CD4-positive, alpha-beta T cell treated with Interferon alpha-2 for 1 hour (primary cell): ENCODE results near the gene SYNE1.
"Not testable (repeated sequence)": the region's sequence is repeated elsewhere in the genome, so short reads cannot be mapped to it uniquely, and the experiment has no call there.

Experiments used
- DNase-seq, 2 donors: peaks; one replicate each; pipeline ENCODE4 v3.0.0-alpha.2; 2020 to 2022

Gene SYNE1

GRCh38 chr6:152637296-152638047, at the start of gene SYNE1:
Gene SYNE1, minus strand, starts transcription at chr6:152637362. Its CDS starts 9,031 bp downstream, at chr6:152628331.
- DNase-seq = no peak

GRCh38 chr6:152685819-152686218, 48.7 kb upstream of the SYNE1 start:
- no peak for DNase-seq

GRCh38 chr6:152682935-152683334, 45.8 kb upstream of the SYNE1 start:
- DNase-seq = not testable (repeated sequence)

- no peak for DNase-seq
These were observed 45.0 kb upstream of the SYNE1 start for GRCh38 chr6:152682141-152682540.

DNA sequence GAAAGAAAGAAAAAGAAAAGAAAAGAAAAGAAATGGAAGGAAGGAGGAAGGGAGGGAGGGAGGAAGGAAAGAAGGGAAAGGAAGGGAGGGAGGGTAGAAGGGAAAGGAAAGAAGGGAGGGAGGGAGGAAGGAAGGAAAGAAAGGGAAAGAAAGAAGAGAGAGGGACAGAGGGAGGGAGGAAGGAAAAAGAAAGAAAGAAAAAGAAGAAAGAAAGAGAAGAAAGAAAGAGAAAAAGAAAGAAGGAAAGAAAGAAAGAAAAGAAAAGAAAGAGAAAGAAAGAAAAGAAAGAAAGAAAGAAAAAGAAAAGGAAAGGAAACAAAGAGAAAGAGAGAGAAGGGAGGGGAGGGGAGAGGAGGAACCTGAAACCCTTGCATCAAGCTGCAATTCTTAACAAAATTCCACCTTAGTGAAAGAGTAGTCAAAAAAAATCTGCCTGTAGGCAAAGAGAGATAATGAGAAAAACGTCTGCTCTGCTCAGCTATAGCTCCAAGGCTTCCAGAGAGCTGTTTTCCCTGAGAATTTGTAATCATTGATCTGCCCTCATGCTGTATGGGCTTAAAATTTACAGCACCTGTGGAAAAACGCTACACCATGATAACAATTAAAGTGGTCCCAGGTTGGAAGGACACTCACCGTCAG, 43.8 kb upstream of the SYNE1 start:
- DNase-seq = no peak

- no peak for DNase-seq
These were observed 43.0 kb upstream of the SYNE1 start for GRCh38 chr6:152680151-152680550.

DNA sequence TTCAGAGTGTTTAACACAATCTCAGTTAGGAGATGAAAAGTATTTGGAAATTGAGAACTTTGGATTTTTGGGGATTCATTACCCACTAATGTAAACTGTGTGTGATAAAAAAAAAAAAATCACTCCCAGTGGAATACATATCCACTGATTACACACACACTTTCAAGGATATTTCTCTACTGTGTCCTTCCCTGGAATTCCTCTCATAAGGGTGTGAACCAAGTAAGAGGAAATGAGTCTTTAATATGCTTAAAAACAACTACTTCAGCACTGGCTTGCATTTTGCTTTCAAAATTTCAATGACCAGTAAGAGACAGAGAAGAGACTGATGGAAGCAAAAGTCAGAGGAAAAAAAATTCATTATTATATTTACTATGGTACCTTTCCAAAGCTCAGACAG, 36.1 kb upstream of the SYNE1 start:
- no peak for DNase-seq

DNA sequence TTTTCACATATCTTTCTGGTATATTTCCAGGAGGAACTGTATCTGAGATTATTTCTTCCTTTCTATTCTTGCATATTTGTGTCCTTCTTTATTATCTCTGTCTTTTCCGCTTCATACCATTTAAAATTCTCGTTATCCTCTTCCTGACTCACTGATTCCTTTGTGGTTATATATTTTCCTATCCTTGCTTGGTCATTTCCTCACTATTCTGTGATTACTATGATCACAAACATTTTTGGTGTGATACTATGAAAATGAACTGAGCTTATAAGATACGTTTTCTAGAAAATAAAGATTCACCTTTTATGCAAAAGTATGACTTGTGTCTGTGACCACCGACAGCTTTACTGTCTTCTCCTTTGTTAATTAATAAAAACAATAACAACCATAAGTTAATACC, 34.0 kb upstream of the SYNE1 start:
- DNase-seq = no peak

DNA sequence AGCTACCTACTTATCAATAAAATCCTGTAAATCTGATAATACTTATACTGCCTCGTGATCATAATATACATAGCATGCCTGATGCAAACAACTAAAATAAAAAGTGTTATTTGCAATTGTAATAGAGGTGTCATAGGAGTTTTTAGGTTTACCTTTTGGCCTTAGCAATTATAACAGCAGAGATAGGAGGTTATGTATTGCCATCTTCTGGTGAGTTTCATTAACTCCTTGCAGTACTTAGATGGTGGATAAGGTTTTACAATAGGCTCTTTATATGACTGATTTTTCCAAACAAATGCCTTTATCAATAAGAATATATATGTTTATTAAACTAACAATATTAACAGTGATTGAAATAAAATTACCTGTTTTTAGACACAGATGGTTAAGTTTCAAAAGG, 32.7 kb upstream of the SYNE1 start:
- peak in 1 of 2 donors; percentile 9 for DNase-seq

- DNase-seq = no peak
These were observed 24.6 kb upstream of the SYNE1 start for GRCh38 chr6:152661776-152662175.

- DNase-seq = no peak
These were observed 14.8 kb upstream of the SYNE1 start for GRCh38 chr6:152651986-152652385.

DNA sequence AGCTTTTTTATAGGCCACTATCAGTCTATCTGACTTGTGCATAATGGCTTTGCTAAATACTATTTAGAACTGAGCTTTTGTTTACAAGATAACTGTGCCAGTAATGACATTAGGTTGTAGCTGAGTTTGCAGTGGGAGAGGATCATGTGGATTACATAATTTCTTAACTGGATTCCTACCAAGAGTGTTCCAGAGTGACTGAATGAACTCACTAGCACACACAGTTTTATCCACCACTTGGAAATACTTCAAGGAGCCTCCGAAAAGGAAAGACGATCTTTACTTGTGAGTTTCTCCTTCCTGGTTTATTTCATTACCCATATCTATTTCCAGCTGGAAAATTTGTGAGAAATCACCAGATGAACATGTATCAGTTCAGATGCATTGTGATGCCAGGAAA, 10.9 kb upstream of the SYNE1 start:
- DNase-seq = no peak

- not testable (repeated sequence) for DNase-seq
These were observed 9.6 kb upstream of the SYNE1 start for GRCh38 chr6:152646732-152647131.

DNA sequence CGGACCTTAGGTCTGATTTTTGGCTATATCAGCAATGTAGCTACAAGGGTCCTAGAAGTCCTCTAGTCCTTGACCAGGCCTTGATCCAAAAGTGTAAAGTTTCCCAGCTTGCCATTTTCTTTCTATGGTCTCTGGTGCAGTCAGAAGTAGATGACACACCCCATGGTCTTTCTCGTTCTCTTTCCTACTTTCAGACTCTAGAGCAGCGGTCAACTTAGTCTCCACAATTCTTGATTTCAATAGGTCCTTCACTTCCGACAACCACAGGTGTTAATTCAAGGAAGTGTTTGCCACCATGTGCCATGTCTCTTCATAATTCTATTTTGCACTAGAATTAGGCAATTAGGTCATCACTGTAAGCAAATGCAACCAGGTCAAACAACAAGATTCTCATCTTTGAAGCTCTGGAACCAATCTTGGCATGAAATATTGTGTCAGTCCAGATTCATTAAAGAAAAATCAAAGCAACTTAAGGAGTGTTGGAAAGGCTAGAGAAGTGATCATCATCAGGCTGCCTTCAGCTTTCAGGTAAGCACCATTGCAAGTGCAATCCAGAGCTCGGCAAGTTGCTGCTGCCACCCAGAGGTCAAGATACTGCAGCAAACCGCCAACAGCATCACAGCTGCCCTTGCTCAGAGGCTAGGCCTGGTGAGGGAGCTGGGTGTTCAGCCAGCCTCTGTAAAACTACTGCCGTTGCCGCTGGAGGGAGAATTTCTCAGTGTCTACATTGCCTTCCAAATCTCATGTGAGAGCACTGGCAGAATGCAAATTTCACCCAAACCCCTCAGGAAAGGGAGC, 5.6 kb upstream of the SYNE1 start:
- peak; percentile 51 to 60 for DNase-seq

- peak; percentile 9 to 21 for DNase-seq
These were observed 410 bp downstream of the SYNE1 start for GRCh38 chr6:152636609-152637295.

- DNase-seq = peak in 1 of 2 donors; percentile 31
These were observed 1.0 kb downstream of the SYNE1 start for GRCh38 chr6:152636021-152636608.

DNA sequence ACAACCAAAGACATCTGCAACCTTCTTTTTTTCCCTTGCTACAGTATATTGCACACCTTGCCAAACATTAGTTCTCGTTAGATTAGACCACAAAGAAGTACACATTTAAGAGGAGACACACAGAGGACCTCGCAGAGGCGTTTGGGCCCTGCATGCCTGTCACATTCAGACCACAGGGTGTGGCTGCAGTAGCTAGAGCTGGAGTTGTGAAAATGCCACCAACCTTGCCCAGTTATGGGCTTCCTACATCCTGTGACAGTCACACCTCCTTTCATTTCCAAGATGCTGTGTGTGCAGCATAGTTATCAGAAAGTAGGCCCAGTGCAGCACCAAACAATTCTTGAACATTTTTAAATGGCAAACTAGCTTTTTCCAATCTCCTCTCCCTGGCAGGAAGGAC, 2.4 kb downstream of the SYNE1 start:
- peak; percentile 54 to 69 for DNase-seq

- no peak for DNase-seq
These were observed 4.9 kb downstream of the SYNE1 start for GRCh38 chr6:152632121-152632782.

GRCh38 chr6:152631376-152631775, 5.8 kb downstream of the SYNE1 start:
- no peak for DNase-seq

DNA sequence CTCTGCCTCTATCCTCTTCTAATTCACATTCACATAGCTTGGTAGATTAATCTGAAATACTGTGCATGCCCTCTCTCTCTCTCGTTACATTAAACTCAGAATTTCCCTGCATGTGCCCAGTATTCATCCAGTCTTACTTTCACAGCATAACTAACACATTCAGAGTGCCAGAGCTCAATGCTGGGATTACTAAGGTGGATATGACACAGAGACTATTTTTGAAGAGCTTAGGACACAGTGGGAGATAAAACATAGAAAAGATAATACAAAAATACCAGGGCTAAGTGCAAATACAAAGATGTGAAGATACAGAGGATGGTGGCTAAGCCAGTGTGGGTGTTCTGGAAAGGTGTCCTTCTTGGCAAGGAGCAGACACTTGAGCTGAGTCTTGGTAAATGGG, 6.3 kb downstream of the SYNE1 start:
- DNase-seq = no peak

DNA sequence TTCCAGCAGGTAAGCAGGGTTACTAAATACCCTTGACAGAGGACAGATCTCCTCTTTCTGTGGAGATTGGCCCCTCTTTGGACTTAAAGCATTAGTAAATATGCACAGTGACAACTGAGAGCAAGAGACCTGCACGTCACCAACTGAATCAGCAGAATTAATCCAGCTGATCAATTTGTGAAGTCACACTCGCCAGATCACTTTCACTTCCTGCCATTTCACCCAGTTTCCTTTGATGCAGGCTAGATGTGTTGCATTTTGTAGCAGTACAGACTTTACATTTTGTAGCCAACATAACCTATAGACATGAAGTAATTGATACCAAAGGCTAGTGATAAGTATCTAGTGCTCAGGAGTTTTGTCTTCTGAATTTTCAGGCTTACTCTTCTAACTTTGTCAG, 11.9 kb downstream of the SYNE1 start:
- peak in 1 of 2 donors; percentile 30 for DNase-seq

GRCh38 chr6:152614776-152615175, 22.4 kb downstream of the SYNE1 start:
- DNase-seq = not testable (repeated sequence)
